WERI-Rb-1 (cell line): Measurements from ENCODE around the gene ZFHX3.

Source experiments
- DNase-seq: peaks from one replicate; pipeline ENCODE4 v3.0.0-alpha.2; 2020
- H3K27ac ChIP-seq: fragments of 250-450 bp; sonication (Bioruptor Pico); 2 replicates; pipeline ENCODE4 v1.5.1; 2020; ENCODE audit warnings: mild to moderate bottlenecking, moderate library complexity
- H3K27me3 ChIP-seq: fragments of 250-450 bp; sonication (Bioruptor Pico); 2 replicates; pipeline ENCODE4 v1.5.1; 2021; ENCODE audit warnings: mild to moderate bottlenecking, low read depth, moderate library complexity; ENCODE audit not compliant: insufficient read depth, severe bottlenecking
- H3K36me3 ChIP-seq: fragments of 250-450 bp; sonication (Bioruptor Pico); 2 replicates; pipeline ENCODE4 v1.5.1; 2020; ENCODE audit warnings: mild to moderate bottlenecking, moderate library complexity
- H3K4me3 ChIP-seq: 2 replicates; pipeline ENCODE4 v1.5.1; 2011; ENCODE audit warnings: low read depth, mild to moderate bottlenecking, control low read depth, low read length
- H3K9me3 ChIP-seq: fragments of 250-450 bp; sonication (Bioruptor Pico); 2 replicates; pipeline ENCODE4 v1.5.1; 2021; ENCODE audit warnings: mild to moderate bottlenecking, moderate library complexity; ENCODE audit not compliant: severe bottlenecking
- CTCF ChIP-seq: IDR thresholded peaks from 2 replicates; pipeline ENCODE4 v1.5.1; 2011; ENCODE audit warnings: low read depth, mild to moderate bottlenecking, control low read depth, inconsistent platforms, low read length

Gene ZFHX3

GRCh38 chr16:72846594-72846993 is 201.3 kb downstream of the ZFHX3 start:
- Histone ChIP-seq H3K27me3 (no peaks in the 10 kb centered on the region), H3K9me3 (no peaks in the 10 kb centered on the region), H3K36me3 (no peaks in the 10 kb centered on the region), H3K4me3 (no peak overlapping the region), H3K27ac (no peak overlapping the region)
- no peak for DNase-seq
- TF ChIP-seq CTCF = no peak

DNA sequence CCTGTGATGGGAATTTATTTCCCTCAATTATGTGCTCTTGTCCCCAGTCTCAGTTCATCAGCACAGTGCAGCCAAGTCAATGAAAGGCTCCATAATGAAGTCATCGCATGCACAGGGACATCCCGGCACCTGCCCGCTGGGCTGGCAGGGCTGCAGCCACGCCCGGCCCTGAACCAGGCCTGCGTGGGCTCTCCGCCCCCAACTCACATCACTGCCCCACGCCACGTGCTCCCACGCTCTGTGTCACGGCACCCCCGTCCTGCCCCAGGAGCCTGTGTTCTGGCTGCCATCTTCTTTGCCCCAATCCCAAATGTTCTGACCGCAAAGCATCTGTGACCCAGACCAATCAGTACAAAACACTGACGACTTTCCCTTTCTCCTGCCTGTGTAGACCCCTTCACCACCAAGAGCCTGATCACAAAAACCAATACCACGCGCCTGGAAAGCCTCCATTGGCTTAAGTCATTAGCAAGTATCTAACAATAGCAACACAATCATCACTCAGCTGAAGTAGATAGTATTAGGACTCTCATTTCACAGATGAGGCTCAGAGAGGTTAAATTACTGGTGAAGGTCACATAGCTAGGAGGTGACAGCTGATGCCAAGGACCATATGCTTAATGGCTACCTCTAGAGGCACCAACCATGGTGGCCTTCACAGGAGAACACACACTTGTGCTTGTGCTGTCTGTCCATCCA is 202.5 kb downstream of the ZFHX3 start:
- Histone ChIP-seq H3K27me3 (no peaks in the 10 kb centered on the region), H3K27ac (no peak overlapping the region), H3K36me3 (no peaks in the 10 kb centered on the region), H3K9me3 (no peaks in the 10 kb centered on the region), H3K4me3 (no peak overlapping the region)
- TF ChIP-seq CTCF = no peak
- DNase-seq = no peak

- Histone ChIP-seq H3K27me3 (no peaks in the 10 kb centered on the region), H3K9me3 (no peaks in the 10 kb centered on the region), H3K27ac (no peak overlapping the region), H3K36me3 (no peaks in the 10 kb centered on the region), H3K4me3 (no peak overlapping the region)
- DNase-seq = no peak
- TF ChIP-seq CTCF = no peak
Measured at GRCh38 chr16:72844225-72844920, 203.6 kb downstream of the ZFHX3 start.

GRCh38 chr16:72841506-72841905 is 206.4 kb downstream of the ZFHX3 start:
- H3K27me3 ChIP-seq = no peaks in the 10 kb centered on the region
- H3K4me3 ChIP-seq = no peak overlapping the region

GRCh38 chr16:72840631-72841381 is 207.1 kb downstream of the ZFHX3 start:
- no peak for DNase-seq
- Histone ChIP-seq H3K9me3 (no peaks in the 10 kb centered on the region), H3K27ac (no peak overlapping the region), H3K4me3 (no peak overlapping the region), H3K36me3 (no peaks in the 10 kb centered on the region), H3K27me3 (no peaks in the 10 kb centered on the region)
- TF ChIP-seq CTCF = no peak

More at GRCh38 chr16:72841506-72841905, 206.4 kb downstream of the ZFHX3 start:
- H3K27ac ChIP-seq = no peak overlapping the region
- H3K36me3 ChIP-seq = no peaks in the 10 kb centered on the region
- no peak for TF ChIP-seq CTCF
- H3K9me3 ChIP-seq = no peaks in the 10 kb centered on the region
- DNase-seq = no peak
